Measurements from ENCODE around the gene PCNX1. TPM values are rescaled to one million over a fixed set of nuclear protein-coding genes. Genes with fewer than 3 reads are reported as not detected.

The PCNX1 gene
- total RNA-seq, 1 experiment from 2014 or later, result 48.0 TPM

GRCh38 chr14:70952485-70952884 lies 45.2 kb downstream of the PCNX1 start:
- Mint-ChIP-seq H3K36me3 (ENCODE audit: insufficient read depth in 1 of 3, low read depth in 3 of 3) (peaks cover 25 to 34% (median 26%) of the 10 kb centered on the region in 3 experiments), H3K27ac (no peak overlapping the region), H3K4me3 (no peak overlapping the region), H3K9me3 (peaks cover 6 to 10% of the 10 kb centered on the region in 2 experiments), H3K27me3 (ENCODE audit: low read depth) (no peaks in the 10 kb centered on the region), H3K4me1 (no peaks in the 10 kb centered on the region)
- Histone ChIP-seq H4K5ac (ENCODE audit: insufficient read length, low read depth, low read length) (no peak overlapping the region), H3K23me2 (ENCODE audit: insufficient read length, low read depth, low read length, poor library complexity, severe bottlenecking) (no peaks in the 10 kb centered on the region), H2AK5ac (ENCODE audit: insufficient read length, low read length) (no peak overlapping the region), H3K79me1 (ENCODE audit: insufficient read depth, low read depth, low read length, poor library complexity, severe bottlenecking) (peaks cover 2% of the 10 kb centered on the region), H3K4me1 (ENCODE audit: insufficient read depth, low read length) (no peaks in the 10 kb centered on the region), H4K20me1 (ENCODE audit: control insufficient read depth, insufficient read depth, insufficient read length) (no peaks in the 10 kb centered on the region), H3K9me3 (ENCODE audit: control insufficient read depth, low read depth, low read length) (peaks cover 7% of the 10 kb centered on the region), H3K79me2 (ENCODE audit: insufficient read depth, low read length) (no peaks in the 10 kb centered on the region; the same call in 1 of the 2 replicates), H3K9ac (ENCODE audit: extremely low read depth, insufficient read length, low read length) (no peak overlapping the region), H3K14ac (ENCODE audit: insufficient read depth, low read length) (no peak overlapping the region), H3K18ac (ENCODE audit: insufficient read length, low read depth, low read length) (no peak overlapping the region), H3K56ac (ENCODE audit: insufficient read length, low read depth, low read length) (no peak overlapping the region), H2BK5ac (ENCODE audit: insufficient read length, low read length) (no peak overlapping the region), H2BK20ac (ENCODE audit: low read depth, low read length, poor library complexity, severe bottlenecking) (no peak overlapping the region), H3K4ac (ENCODE audit: low read depth, low read length) (no peak overlapping the region), H2BK12ac (ENCODE audit: insufficient read length, low read depth, low read length) (no peak overlapping the region), H2BK120ac (ENCODE audit: low read depth, low read length, poor library complexity, severe bottlenecking) (no peak overlapping the region), H3T11ph (ENCODE audit: low read length) (no peak overlapping the region), H2BK15ac (ENCODE audit: low read depth, low read length) (no peak overlapping the region), H4K8ac (replicated peaks; ENCODE audit: insufficient read length, low read depth, low read length) (no peak overlapping the region), H3K27ac (ENCODE audit: insufficient read length, low read depth, low read length) (no peak overlapping the region), H4K91ac (ENCODE audit: insufficient read length, low read depth, low read length) (no peak overlapping the region), H3K23ac (ENCODE audit: insufficient read length, low read depth, low read length) (no peak overlapping the region), H3K27me3 (ENCODE audit: insufficient read depth, low read length) (no peaks in the 10 kb centered on the region), H3K4me2 (ENCODE audit: insufficient read depth, insufficient read length, low read length) (no peak overlapping the region), H2AFZ (ENCODE audit: low read length) (no peak overlapping the region)
- DNase-seq, result no peak
- no peak for TF ChIP-seq CTCF (conservative IDR thresholded peaks at IDR 0.05)
- no CpG with 5 or more reads among the region's 3 CpGs for WGBS (ENCODE audit: extremely low coverage, insufficient read length, low lambda C conversion rate)

Data from H9 (cell line).